Suprapubic skin (tissue), 4 donors: ENCODE measurements around the gene SLC22A2. TPM values are rescaled to one million over a fixed set of nuclear protein-coding genes. Genes with fewer than 3 reads are reported as not detected.

Experiments
- DNase-seq, 2 donors: peaks; one replicate each; pipeline ENCODE4 v3.0.0-alpha.2; 2019; ENCODE audit warnings: low spot score in 2 of 2
- H3K27ac ChIP-seq: fragments of 200-600 bp; sonication (generic); one replicate; pipeline ENCODE4 v1.5.1; 2019
- H3K27me3 ChIP-seq: fragments of 200-600 bp; sonication (generic); one replicate; pipeline ENCODE4 v1.5.1; 2019
- H3K36me3 ChIP-seq: fragments of 200-600 bp; sonication (generic); one replicate; pipeline ENCODE4 v1.5.1; 2019
- H3K4me1 ChIP-seq: fragments of 200-600 bp; sonication (generic); one replicate; pipeline ENCODE4 v1.5.1; 2019
- H3K4me3 ChIP-seq: fragments of 200-600 bp; sonication (generic); one replicate; pipeline ENCODE4 v1.5.1; 2019; ENCODE audit warnings: mild to moderate bottlenecking
- H3K9me3 ChIP-seq: fragments of 200-600 bp; sonication (generic); one replicate; pipeline ENCODE4 v1.5.1; 2019
- EP300 ChIP-seq: sonication (generic); formaldehyde crosslinking; IDR thresholded peaks from one replicate; pipeline ENCODE4 v1.6.1; 2017; ENCODE audit warnings: antibody characterized with exemption
- POLR2A ChIP-seq, 2 donors: fragments of 450-650 bp; IDR thresholded peaks; one replicate each; pipeline ENCODE4 v1.6.1; 2017; ENCODE audit warnings: antibody characterized with exemption in 2 of 2, mild to moderate bottlenecking in 2 of 2, moderate library complexity in 2 of 2
- POLR2AphosphoS5 ChIP-seq, 3 donors: sonication (generic); formaldehyde crosslinking; IDR thresholded peaks; one replicate each; pipeline ENCODE4 v1.6.1; 2017; ENCODE audit warnings: antibody characterized with exemption in 3 of 3
- WGBS: methylation state at CpG from one replicate; pipeline ENCODE4 v1.1.5; 2018; 5-methylcytosine and 5-hydroxymethylcytosine counted together
- total RNA-seq, 4 donors: library from RNA; depleted of rRNA; stranded (reverse); fragments of >200 nt; gene quantifications; one replicate each; pipeline ENCODE4 v1.1.0, GENCODE V29; 2016
- TF ChIP-seq, protein P1 (sequence below), 2 donors: fragments of 200-600 bp in 1 of 2; fragments of 450-650 bp in 1 of 2; sonication (generic) in 1 of 2; IDR thresholded peaks; one replicate each; pipeline ENCODE4 v1.5.1; 2016 to 2019; ENCODE audit warnings: antibody characterized with exemption in 2 of 2, mild to moderate bottlenecking in 1 of 2, moderate library complexity in 1 of 2

SLC22A2 gene
- total RNA-seq, 4 donors from 2014 or later: not detected

DNA sequence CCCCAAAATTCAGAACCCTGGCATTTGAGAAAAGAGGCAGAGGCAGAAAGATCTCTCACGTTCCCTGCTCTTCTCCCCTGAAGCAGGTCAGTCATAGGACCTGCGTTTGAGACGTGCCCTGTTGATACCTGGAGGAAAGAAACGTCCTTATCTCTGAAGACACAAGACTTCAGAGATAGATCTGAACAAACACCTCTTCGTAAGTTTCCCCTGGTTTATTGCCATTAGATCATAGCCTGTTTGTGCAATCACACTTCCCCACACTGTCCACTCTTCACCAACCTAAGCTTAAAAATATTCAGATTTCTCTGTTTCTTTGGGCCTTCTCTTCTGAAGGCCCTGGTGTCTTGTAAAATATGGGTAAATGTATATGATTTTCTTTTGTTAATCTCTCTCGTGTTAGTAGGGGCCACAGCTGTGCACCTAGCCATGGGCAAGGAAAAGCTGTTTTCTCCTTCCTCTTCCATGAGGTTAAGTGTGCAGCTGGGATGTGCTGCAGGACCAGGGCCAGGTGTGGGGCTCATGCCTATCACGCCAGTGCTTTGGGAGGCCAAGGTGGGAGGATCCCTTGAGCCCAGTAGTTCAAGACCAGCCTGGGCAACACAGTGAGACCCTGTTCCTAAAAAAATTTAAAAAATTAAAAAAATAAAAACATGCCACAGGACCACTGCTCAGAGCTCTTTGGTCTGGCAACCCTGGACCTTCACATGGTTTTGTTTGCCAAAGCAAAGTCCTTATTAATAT lies 4.7 kb upstream of the SLC22A2 start:
- TF ChIP-seq, protein P1, sequence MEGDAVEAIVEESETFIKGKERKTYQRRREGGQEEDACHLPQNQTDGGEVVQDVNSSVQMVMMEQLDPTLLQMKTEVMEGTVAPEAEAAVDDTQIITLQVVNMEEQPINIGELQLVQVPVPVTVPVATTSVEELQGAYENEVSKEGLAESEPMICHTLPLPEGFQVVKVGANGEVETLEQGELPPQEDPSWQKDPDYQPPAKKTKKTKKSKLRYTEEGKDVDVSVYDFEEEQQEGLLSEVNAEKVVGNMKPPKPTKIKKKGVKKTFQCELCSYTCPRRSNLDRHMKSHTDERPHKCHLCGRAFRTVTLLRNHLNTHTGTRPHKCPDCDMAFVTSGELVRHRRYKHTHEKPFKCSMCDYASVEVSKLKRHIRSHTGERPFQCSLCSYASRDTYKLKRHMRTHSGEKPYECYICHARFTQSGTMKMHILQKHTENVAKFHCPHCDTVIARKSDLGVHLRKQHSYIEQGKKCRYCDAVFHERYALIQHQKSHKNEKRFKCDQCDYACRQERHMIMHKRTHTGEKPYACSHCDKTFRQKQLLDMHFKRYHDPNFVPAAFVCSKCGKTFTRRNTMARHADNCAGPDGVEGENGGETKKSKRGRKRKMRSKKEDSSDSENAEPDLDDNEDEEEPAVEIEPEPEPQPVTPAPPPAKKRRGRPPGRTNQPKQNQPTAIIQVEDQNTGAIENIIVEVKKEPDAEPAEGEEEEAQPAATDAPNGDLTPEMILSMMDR (IDR thresholded peaks at IDR 0.05): no peak

DNA sequence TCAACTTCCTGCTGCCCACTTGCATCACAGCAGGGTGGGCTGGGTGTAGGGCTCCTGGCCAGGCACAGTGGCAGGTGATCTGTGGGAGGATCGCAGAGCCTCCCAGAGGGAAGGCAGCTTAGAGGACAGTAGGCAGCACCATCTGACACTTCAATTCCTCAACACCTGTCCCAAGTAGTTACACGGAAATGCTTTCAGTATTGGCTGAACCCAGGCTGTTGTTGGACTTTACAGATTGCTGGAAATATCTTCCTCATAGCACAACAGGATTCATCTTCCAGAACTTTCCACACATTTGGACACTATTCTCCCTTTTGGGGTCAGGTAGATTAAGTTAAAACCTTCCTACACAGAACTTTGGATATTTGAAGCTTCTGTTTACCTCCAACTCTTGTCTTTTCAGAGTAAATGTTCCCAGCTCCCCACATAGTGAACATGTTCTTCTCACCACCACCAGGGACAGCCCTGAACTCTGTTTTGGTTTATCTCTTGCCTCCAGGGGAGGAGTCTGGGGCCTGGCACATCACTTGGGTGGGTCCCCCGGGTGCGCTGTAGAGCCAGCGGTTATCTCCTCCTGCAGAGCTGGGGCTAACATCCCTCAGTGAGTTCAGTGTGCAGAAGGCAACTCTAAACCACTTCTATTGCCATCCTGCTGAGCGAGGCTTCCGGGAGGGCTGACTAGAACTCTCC lies 3.5 kb upstream of the SLC22A2 start:
- no peak for DNase-seq
- WGBS: 83% methylated on average over 7 of the region's 7 CpGs
- no peak for TF ChIP-seq EP300
- no peak overlapping the region for H3K27ac ChIP-seq
- no peaks in the 10 kb centered on the region for H3K36me3 ChIP-seq
- no peak overlapping the region for H3K4me3 ChIP-seq
- H3K9me3 ChIP-seq: no peaks in the 10 kb centered on the region
- no peaks in the 10 kb centered on the region for H3K4me1 ChIP-seq
- no peaks in the 10 kb centered on the region for H3K27me3 ChIP-seq

More for the DNA sequence above, 4.7 kb upstream of the SLC22A2 start:
- Histone ChIP-seq H3K4me1 (no peaks in the 10 kb centered on the region), H3K27me3 (no peaks in the 10 kb centered on the region), H3K4me3 (no peak overlapping the region), H3K36me3 (no peaks in the 10 kb centered on the region), H3K9me3 (no peaks in the 10 kb centered on the region), H3K27ac (no peak overlapping the region)
- DNase-seq: no peak
- 75% methylated on average over 7 of the region's 7 CpGs for WGBS

DNA sequence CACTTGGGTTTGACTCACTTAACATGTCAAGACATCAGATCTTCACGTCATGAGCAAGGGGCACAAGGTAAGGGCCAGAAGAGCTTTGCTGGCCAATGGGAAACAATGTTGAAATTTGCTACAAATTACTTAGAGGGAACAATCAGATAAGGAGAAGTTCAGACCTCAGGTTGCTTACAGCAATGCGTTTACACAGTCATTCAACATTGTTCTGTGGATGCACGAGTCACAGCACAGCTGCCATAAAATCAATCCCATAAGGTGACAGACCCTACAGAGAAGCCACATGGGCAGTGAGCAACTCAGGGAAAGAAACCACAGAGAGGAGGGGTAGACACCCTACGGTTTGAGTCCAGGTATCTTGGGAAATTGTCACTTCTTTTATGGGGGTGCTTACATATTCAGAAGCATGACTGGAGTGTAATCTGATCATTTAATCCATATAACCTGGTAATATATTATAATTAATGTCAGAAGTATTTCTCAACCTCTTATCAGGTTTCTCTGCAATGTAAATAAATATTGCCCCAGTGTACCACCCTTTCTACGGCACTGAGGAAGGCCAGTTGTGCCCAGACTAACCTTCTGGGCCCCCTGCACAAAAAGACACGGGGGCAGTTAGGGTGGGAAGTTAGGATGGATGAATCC lies 2.3 kb upstream of the SLC22A2 start:
- H3K9me3 ChIP-seq: no peaks in the 10 kb centered on the region
- DNase-seq: no peak
- no peak for TF ChIP-seq POLR2AphosphoS5 (IDR thresholded peaks at IDR 0.05)
- TF ChIP-seq POLR2A (IDR thresholded peaks at IDR 0.05): no peak
- TF ChIP-seq, protein P1 (IDR thresholded peaks at IDR 0.05): no peak
- TF ChIP-seq EP300: no peak
- H3K36me3 ChIP-seq: no peaks in the 10 kb centered on the region
- 76% methylated on average over 6 of the region's 6 CpGs for WGBS
- no peak overlapping the region for H3K4me3 ChIP-seq
- H3K4me1 ChIP-seq: no peaks in the 10 kb centered on the region
- H3K27me3 ChIP-seq: no peaks in the 10 kb centered on the region
- H3K27ac ChIP-seq: no peak overlapping the region

DNA sequence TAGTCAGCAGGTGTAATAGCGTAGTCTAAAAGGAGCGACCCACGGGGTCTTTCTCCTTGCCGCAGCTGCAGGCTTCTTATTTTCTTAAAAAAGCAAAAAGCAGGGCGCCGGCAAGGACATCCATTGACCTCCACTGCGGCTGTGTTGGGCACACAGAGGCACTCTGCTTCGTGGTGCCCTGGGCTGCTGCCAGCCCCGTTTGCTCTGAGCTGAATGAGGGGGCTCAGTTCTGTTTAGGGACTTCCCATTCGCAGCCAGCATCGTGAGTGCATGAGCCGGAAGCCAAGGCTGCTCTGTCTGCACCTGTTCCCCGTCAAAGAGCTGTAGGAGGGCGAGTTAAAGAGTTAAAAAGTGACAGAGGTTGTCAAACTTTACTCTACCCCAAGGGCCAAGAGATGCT lies 1.7 kb upstream of the SLC22A2 start:
- H3K27me3 ChIP-seq: no peaks in the 10 kb centered on the region
- no peak overlapping the region for H3K4me3 ChIP-seq
- no peaks in the 10 kb centered on the region for H3K4me1 ChIP-seq
- H3K36me3 ChIP-seq: no peaks in the 10 kb centered on the region
- TF ChIP-seq POLR2AphosphoS5 (IDR thresholded peaks at IDR 0.05): no peak
- TF ChIP-seq EP300: no peak
- TF ChIP-seq POLR2A (IDR thresholded peaks at IDR 0.05): no peak
- TF ChIP-seq, protein P1 (IDR thresholded peaks at IDR 0.05): no peak
- H3K9me3 ChIP-seq: no peaks in the 10 kb centered on the region
- DNase-seq: no peak
- H3K27ac ChIP-seq: no peak overlapping the region
- WGBS: 70% methylated on average over 14 of the region's 14 CpGs

DNA sequence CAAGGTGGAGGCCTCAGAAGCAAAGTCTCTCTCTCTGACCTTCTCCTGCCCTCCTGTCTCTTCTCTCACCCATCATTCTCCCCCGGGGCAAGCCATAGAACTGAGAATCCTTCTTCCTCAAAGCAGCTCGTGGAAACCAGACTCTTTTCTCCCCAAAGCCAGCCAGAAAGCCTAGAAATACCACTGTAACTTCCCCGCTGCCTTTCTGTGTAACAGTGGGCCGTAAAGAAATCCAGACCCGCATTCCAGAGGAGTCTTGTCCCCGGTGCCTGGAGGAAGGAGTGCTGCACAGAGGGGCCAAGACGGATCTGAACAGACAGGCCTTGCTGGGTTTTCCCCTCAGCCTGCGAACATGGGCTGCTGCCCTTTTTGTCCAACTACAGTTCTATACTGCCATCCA lies 977 bp upstream of the SLC22A2 start:
- WGBS: 44% methylated on average over 8 of the region's 8 CpGs
- no peaks in the 10 kb centered on the region for H3K4me1 ChIP-seq
- H3K27me3 ChIP-seq: no peaks in the 10 kb centered on the region
- H3K27ac ChIP-seq: no peak overlapping the region
- DNase-seq: no peak
- no peaks in the 10 kb centered on the region for H3K36me3 ChIP-seq
- TF ChIP-seq POLR2AphosphoS5 (IDR thresholded peaks at IDR 0.05) (no peak), POLR2A (IDR thresholded peaks at IDR 0.05) (no peak), EP300 (no peak)
- TF ChIP-seq, protein P1 (IDR thresholded peaks at IDR 0.05): no peak
- no peaks in the 10 kb centered on the region for H3K9me3 ChIP-seq
- H3K4me3 ChIP-seq: no peak overlapping the region
